Kidney (tissue), 14 donors: ENCODE measurements around the gene TMEM178B. TPM values are rescaled to one million over a fixed set of nuclear protein-coding genes. Genes with fewer than 3 reads are reported as not detected.

ENCODE experiments used
- DNase-seq, 5 donors: peaks; one replicate each; pipeline ENCODE4 v3.0.0-alpha.2; 2013 to 2020
- FAIRE-seq: peaks from 2 replicates; lab custom pipeline; 2012; peaks lifted over from hg19 to GRCh38; lab: Jason Lieb, UNC
- H3K27ac ChIP-seq, 2 donors: one replicate each; pipeline ENCODE4 v1.7.0; 2013; ENCODE audit warnings: low read depth in 2 of 2, low read length in 2 of 2, inconsistent platforms in 1 of 2
- H3K27me3 ChIP-seq: one replicate; pipeline ENCODE4 v1.7.1; 2013; ENCODE audit warnings: low read length, inconsistent platforms; ENCODE audit not compliant: control insufficient read depth, insufficient read depth
- H3K36me3 ChIP-seq, 3 donors: one replicate each; pipeline versions ENCODE4 v1.7.0 to v1.7.1; 2013; ENCODE audit warnings: low read length in 3 of 3, control low read depth in 1 of 3, inconsistent platforms in 1 of 3; ENCODE audit not compliant: insufficient read depth in 3 of 3, control insufficient read depth in 2 of 3
- H3K4me1 ChIP-seq, 3 donors: one replicate each; pipeline versions ENCODE4 v1.7.0 to v1.7.1; 2013; ENCODE audit warnings: low read length in 3 of 3, inconsistent platforms in 1 of 3, low read depth in 1 of 3; ENCODE audit not compliant: control insufficient read depth in 2 of 3, insufficient read depth in 2 of 3
- H3K4me3 ChIP-seq, 3 donors: one replicate each; pipeline versions ENCODE4 v1.7.0 to v1.8.1; 2013; ENCODE audit warnings: low read length in 3 of 3, control low read depth in 1 of 3, inconsistent platforms in 1 of 3
- H3K9ac ChIP-seq, 3 donors: one replicate each; pipeline versions ENCODE4 v1.7.0 to v1.7.1; 2013; ENCODE audit warnings: low read length in 3 of 3, control low read depth in 1 of 3, inconsistent platforms in 1 of 3
- H3K9me3 ChIP-seq, 3 donors: one replicate each; pipeline versions ENCODE4 v1.7.0 to v1.7.1; 2013; ENCODE audit warnings: low read length in 3 of 3, control low read depth in 1 of 3, inconsistent platforms in 1 of 3; ENCODE audit not compliant: control insufficient read depth in 2 of 3, insufficient read depth in 1 of 3
- intact Hi-C: fragments of 100-400 bp; cut with DNase I; formaldehyde crosslinking; loops from one replicate; pipeline ENCODE4 v1.11.1; 2022
- polyA plus RNA-seq: library from polyadenylated mRNA; stranded (reverse); fragments of 350-450 nt; fragmentation: Illumina TruSeq; extraction: RNeasy Lipid Tissue Mini Kit (QIAGEN cat#74804); gene quantifications from one replicate; pipeline ENCODE4 v1.2.3, GENCODE V29; 2014; ENCODE audit warnings: low read depth, low replicate concordance; ENCODE audit not compliant: insufficient read depth
- total RNA-seq: library from RNA; stranded (reverse); fragmentation: NEBNext Ultra II Directional; extraction: Animal tissue kit (Norgen Biotek cat#: 25700); gene quantifications from one replicate; pipeline ENCODE4 v1.2.1, GENCODE V29; 2021
- TF ChIP-seq, protein P1 (sequence below): IDR thresholded peaks from 3 replicates; pipeline ENCODE4 v1.5.1; 2012; ENCODE audit warnings: mild to moderate bottlenecking, moderate library complexity, borderline replicate concordance; ENCODE audit not compliant: insufficient read depth; ENCODE audit errors: extremely low read depth
- donor health status: control.
- donor health status: control.
- donor health status: control.
- donor health status: control.
- donor health status: control.
- donor health status: DM: yes; HTN: yes; CAD: no.
- donor health status: Normal renal cell carcinoma (clear cell type).

TMEM178B gene
- total and polyA plus RNA-seq, 2 donors from 2014 or later: 0.58 to 20.0 TPM

DNA sequence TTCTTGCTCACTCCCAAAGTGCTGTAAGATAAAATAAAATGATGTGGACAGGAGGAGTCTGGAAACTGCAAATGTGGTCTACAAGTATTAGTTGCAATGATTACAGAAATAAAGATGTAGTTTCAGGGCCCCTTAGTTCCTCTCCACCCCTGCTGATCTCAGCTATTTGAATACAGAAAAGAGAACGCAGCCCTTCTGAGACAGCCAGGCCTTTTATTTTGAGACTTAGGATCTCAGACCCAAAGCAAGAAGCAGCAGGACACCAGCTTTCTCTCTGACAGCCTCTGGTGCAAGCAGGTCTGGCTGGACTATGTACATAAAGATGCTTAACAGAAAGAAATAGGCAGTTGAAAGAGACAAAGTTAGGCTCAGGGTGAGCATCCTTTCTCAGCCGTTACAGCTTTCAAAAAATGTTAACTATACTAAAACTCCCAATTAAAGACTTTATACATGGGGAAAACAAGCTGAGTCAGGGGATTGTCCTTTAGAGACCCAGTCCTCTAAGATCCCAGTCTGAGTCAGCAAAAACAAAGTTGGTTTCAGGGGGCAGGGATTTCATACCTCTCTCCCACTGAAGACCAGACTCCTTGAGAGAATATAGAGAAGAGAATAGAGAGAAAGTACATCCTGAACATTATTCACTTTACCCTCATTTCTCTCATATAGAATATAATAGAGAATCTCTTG is 220.4 kb downstream of the TMEM178B start:
- no peaks in the 10 kb centered on the region for H3K36me3 ChIP-seq
- DNase-seq: no peak
- intact Hi-C loops: no loop called here

DNA sequence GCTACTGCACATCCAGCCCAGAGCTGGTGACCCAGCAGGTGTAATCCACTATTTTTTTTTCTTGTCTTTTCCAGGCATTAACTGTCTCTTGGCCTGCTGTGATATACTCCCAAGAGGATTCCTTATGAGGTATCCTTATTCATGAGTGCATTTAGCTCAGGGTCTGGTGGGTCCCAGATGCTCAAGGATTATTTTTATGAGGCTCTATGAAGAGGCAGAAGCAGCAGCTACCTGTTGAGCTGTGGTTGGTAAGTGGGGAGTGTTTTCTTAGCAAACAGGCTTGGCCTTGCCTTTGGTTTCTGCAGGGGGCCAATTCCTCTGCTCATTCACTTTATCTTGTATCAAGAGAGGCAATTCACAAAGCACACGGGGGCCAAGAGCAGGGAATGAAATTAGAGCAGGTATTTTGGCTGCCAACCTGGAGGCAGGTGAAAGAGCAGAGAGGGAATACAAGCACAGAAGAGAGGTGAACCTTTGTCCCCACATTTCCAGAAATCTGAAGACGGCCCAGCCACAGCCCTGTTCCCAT is 221.6 kb downstream of the TMEM178B start:
- no peaks in the 10 kb centered on the region for H3K9me3 ChIP-seq
- TF ChIP-seq, protein P1, sequence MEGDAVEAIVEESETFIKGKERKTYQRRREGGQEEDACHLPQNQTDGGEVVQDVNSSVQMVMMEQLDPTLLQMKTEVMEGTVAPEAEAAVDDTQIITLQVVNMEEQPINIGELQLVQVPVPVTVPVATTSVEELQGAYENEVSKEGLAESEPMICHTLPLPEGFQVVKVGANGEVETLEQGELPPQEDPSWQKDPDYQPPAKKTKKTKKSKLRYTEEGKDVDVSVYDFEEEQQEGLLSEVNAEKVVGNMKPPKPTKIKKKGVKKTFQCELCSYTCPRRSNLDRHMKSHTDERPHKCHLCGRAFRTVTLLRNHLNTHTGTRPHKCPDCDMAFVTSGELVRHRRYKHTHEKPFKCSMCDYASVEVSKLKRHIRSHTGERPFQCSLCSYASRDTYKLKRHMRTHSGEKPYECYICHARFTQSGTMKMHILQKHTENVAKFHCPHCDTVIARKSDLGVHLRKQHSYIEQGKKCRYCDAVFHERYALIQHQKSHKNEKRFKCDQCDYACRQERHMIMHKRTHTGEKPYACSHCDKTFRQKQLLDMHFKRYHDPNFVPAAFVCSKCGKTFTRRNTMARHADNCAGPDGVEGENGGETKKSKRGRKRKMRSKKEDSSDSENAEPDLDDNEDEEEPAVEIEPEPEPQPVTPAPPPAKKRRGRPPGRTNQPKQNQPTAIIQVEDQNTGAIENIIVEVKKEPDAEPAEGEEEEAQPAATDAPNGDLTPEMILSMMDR: no peak
- no peak for FAIRE-seq
- no peak overlapping the region for H3K4me3 ChIP-seq
- intact Hi-C loops: no loop called here
- DNase-seq: no peak
- H3K4me1 ChIP-seq: no peaks in the 10 kb centered on the region
- H3K36me3 ChIP-seq: no peaks in the 10 kb centered on the region
- H3K27me3 ChIP-seq: no peaks in the 10 kb centered on the region
- H3K9ac ChIP-seq: no peak overlapping the region
- H3K27ac ChIP-seq: no peak overlapping the region

More for the DNA sequence above, 220.4 kb downstream of the TMEM178B start:
- TF ChIP-seq, protein P1: no peak
- Histone ChIP-seq H3K4me3 (no peak overlapping the region), H3K9ac (no peak overlapping the region), H3K4me1 (no peaks in the 10 kb centered on the region), H3K9me3 (no peaks in the 10 kb centered on the region), H3K27ac (no peak overlapping the region), H3K27me3 (no peaks in the 10 kb centered on the region)
- FAIRE-seq: no peak

DNA sequence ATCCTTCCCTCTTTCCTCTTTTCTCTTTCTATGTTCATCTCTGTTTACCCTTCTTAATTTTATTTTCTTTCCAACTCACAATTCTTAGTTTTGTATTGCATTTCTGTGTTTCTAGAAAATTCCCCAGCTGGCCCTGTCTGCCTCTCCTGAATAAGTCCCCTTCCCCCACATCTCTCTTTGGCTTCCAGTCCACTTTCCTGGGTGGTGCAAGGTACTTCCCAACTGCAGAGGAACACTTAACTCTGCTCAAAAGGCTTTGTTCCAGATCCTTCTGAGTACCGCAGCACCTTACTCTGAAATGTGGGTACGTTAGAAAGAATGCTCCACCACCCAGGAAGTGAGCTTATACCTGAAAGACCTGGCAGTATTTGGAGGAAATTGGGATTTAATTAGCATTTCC is 227.0 kb downstream of the TMEM178B start:
- H3K36me3 ChIP-seq: no peaks in the 10 kb centered on the region
- H3K9me3 ChIP-seq: no peaks in the 10 kb centered on the region
- no peak overlapping the region for H3K27ac ChIP-seq
- no peak overlapping the region for H3K4me3 ChIP-seq
- FAIRE-seq (no peak), DNase-seq (no peak)
- intact Hi-C loops: no loop called here
- no peaks in the 10 kb centered on the region for H3K27me3 ChIP-seq
- H3K9ac ChIP-seq: no peak overlapping the region
- H3K4me1 ChIP-seq: no peaks in the 10 kb centered on the region
- TF ChIP-seq, protein P1: no peak
